H1 (cell line): ENCODE data around the gene OCEL1. TPM values are rescaled to one million over a fixed set of nuclear protein-coding genes. Genes with fewer than 3 reads are reported as not detected.

Source experiments
- ASH2L ChIP-seq: fragments of 200-600, 300-600 bp; sonication (generic); IDR thresholded peaks from one replicate; pipeline ENCODE4 v1.7.1; 2017; ENCODE audit warnings: low read length
- BRCA1 ChIP-seq: IDR thresholded peaks from 2 replicates; pipeline ENCODE4 v1.6.1; 2012; ENCODE audit warnings: low read depth, low read length, improper control_type of control experiment
- CBX8 ChIP-seq: fragments of 300-800, 300-1000 bp; sonication (generic); IDR thresholded peaks from 2 replicates; pipeline ENCODE4 v1.7.1; 2016; ENCODE audit warnings: low read depth, low read length, borderline replicate concordance
- CHD2 ChIP-seq: IDR thresholded peaks from 2 replicates; pipeline ENCODE4 v1.6.1; 2012; ENCODE audit warnings: low read length, improper control_type of control experiment
- EZH2 ChIP-seq: fragments of 200-600 bp; sonication (generic); IDR thresholded peaks from 2 replicates; pipeline ENCODE4 v1.7.1; 2012; ENCODE audit warnings: low read depth, mild to moderate bottlenecking, moderate library complexity, low read length, inconsistent platforms; ENCODE audit not compliant: severe bottlenecking
- GABPA ChIP-seq: IDR thresholded peaks from 2 replicates; pipeline ENCODE4 v1.6.1; 2011; ENCODE audit warnings: mild to moderate bottlenecking, low read length, moderate library complexity, borderline replicate concordance; ENCODE audit not compliant: insufficient read depth
- GTF2F1 ChIP-seq: IDR thresholded peaks from 2 replicates; pipeline ENCODE4 v1.6.1; 2012; ENCODE audit warnings: low read depth, low read length, improper control_type of control experiment, borderline replicate concordance
- KDM1A ChIP-seq: fragments of 200-600, 300-600 bp; sonication (generic); IDR thresholded peaks from 2 replicates; pipeline ENCODE4 v1.7.1; 2016; ENCODE audit warnings: mild to moderate bottlenecking, low read length, borderline replicate concordance
- KDM4A ChIP-seq: IDR thresholded peaks from one replicate; pipeline ENCODE4 v1.7.1; 2012; ENCODE audit warnings: low read depth, mild to moderate bottlenecking, moderate library complexity, low read length, inconsistent platforms; ENCODE audit not compliant: severe bottlenecking
- KDM5A ChIP-seq: fragments of 200-600 bp; IDR thresholded peaks from 2 replicates; pipeline ENCODE4 v1.7.1; 2012; ENCODE audit warnings: mild to moderate bottlenecking, low read length, inconsistent platforms, mixed read lengths
- RXRA ChIP-seq: IDR thresholded peaks from 2 replicates; pipeline ENCODE4 v1.6.1; 2011; ENCODE audit warnings: low read depth, mild to moderate bottlenecking, low read length, moderate library complexity; ENCODE audit not compliant: insufficient read depth
- SIRT6 ChIP-seq: IDR thresholded peaks from one replicate; pipeline ENCODE4 v1.7.1; 2012; ENCODE audit warnings: low read length, inconsistent platforms
- SP2 ChIP-seq: IDR thresholded peaks from 2 replicates; pipeline ENCODE4 v1.6.1; 2012; ENCODE audit warnings: mild to moderate bottlenecking, low read length, inconsistent platforms
- SUZ12 ChIP-seq: fragments of 200-600 bp; sonication (generic); IDR thresholded peaks from 2 replicates; pipeline ENCODE4 v1.6.1; 2012; ENCODE audit warnings: mild to moderate bottlenecking, inconsistent platforms, low read length, moderate library complexity, mixed read lengths
- TBP ChIP-seq: IDR thresholded peaks from 2 replicates; pipeline ENCODE4 v1.6.1; 2011; ENCODE audit warnings: low read depth, low read length, improper control_type of control experiment
- TEAD4 ChIP-seq: IDR thresholded peaks from 2 replicates; pipeline ENCODE4 v1.6.1; 2012; ENCODE audit warnings: low read depth, low read length, inconsistent platforms, mixed read lengths
- YY1 ChIP-seq: IDR thresholded peaks from 2 replicates; pipeline ENCODE4 v1.6.1; 2011; ENCODE audit warnings: low read depth, mild to moderate bottlenecking, low read length
- ZNF274 ChIP-seq: IDR thresholded peaks from 2 replicates; pipeline ENCODE4 v1.7.0; 2012; ENCODE audit warnings: low read length, borderline replicate concordance; ENCODE audit errors: extremely low read depth
- polyA plus RNA-seq, 7 experiments: library from polyadenylated mRNA; depleted of rRNA in 3 of 7; stranded (reverse) in 5 of 7; unstranded in 2 of 7; fragments of >200 nt in 5 of 7; fragments of 200-250 nt in 2 of 7; gene quantifications; 1 replicate in 5 of 7; 2 replicates in 1 of 7; 4 replicates in 1 of 7; pipeline versions ENCODE4 v1.2.1 to v1.2.3, GENCODE V29; 2011 to 2013; ENCODE audit warnings: missing spikeins in 2 of 7, mixed read lengths in 2 of 7
- total RNA-seq: library from RNA; stranded (reverse); fragmentation: NEBNext Ultra II Directional; extraction: Animal tissue kit (Norgen Biotek cat#: 25700); gene quantifications from 2 replicates; pipeline ENCODE4 v1.2.1, GENCODE V29; 2021
- TF ChIP-seq, protein P1 (sequence below), 3 experiments: IDR thresholded peaks; 1 replicate in 2 of 3; 2 replicates in 1 of 3; pipeline versions ENCODE4 v1.5.1 to v1.6.1; 2011; ENCODE audit warnings: low read length in 3 of 3, mild to moderate bottlenecking in 3 of 3, inconsistent platforms in 2 of 3, low read depth in 1 of 3, moderate library complexity in 1 of 3; ENCODE audit not compliant: insufficient read depth in 1 of 3; ENCODE audit errors: control extremely low read depth in 1 of 3
- TF ChIP-seq, protein P2 (sequence below): IDR thresholded peaks from 2 replicates; pipeline ENCODE4 v1.6.1; 2012; ENCODE audit warnings: inconsistent platforms
- TF ChIP-seq, protein P3 (sequence below): IDR thresholded peaks from 2 replicates; pipeline ENCODE4 v1.6.1; 2011; ENCODE audit warnings: low read depth, mild to moderate bottlenecking, low read length; ENCODE audit not compliant: insufficient read depth

OCEL1 gene
- total and polyA plus RNA-seq, 2 of the 8 experiments (the other 6 are each of a cell fraction or from before 2014, with no cell fraction given) = 13.3 to 32.6 TPM

GRCh38 chr19:17266975-17267788, 41.2 kb downstream of the OCEL1 start, which contains the start of gene BABAM1 (continued):
- TF ChIP-seq, protein P1, sequence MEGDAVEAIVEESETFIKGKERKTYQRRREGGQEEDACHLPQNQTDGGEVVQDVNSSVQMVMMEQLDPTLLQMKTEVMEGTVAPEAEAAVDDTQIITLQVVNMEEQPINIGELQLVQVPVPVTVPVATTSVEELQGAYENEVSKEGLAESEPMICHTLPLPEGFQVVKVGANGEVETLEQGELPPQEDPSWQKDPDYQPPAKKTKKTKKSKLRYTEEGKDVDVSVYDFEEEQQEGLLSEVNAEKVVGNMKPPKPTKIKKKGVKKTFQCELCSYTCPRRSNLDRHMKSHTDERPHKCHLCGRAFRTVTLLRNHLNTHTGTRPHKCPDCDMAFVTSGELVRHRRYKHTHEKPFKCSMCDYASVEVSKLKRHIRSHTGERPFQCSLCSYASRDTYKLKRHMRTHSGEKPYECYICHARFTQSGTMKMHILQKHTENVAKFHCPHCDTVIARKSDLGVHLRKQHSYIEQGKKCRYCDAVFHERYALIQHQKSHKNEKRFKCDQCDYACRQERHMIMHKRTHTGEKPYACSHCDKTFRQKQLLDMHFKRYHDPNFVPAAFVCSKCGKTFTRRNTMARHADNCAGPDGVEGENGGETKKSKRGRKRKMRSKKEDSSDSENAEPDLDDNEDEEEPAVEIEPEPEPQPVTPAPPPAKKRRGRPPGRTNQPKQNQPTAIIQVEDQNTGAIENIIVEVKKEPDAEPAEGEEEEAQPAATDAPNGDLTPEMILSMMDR (IDR thresholded peaks at IDR 0.05; ENCODE audit: control extremely low read depth in 1 of 3, insufficient read depth in 1 of 3, low read depth in 1 of 3, low read length in 3 of 3) = no peak
- peak; percentile 88 for TF ChIP-seq CHD2
- TF ChIP-seq GTF2F1 = no peak
- no peak for TF ChIP-seq ZNF274
- peak; percentile 97 for TF ChIP-seq YY1
- no peak for TF ChIP-seq SUZ12
- TF ChIP-seq KDM1A = no peak
- TF ChIP-seq EZH2 = no peak
- peak; percentile 98 for TF ChIP-seq KDM5A
- no peak for TF ChIP-seq KDM4A
- TF ChIP-seq, protein P2, sequence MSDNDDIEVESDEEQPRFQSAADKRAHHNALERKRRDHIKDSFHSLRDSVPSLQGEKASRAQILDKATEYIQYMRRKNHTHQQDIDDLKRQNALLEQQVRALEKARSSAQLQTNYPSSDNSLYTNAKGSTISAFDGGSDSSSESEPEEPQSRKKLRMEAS = no peak
- peak; percentile 88 for TF ChIP-seq TBP
- peak; percentile 42 for TF ChIP-seq ASH2L
- peak; percentile 44; the same call in 1 of the 2 replicates for TF ChIP-seq SP2
- TF ChIP-seq BRCA1 = no peak
- TF ChIP-seq, protein P3, sequence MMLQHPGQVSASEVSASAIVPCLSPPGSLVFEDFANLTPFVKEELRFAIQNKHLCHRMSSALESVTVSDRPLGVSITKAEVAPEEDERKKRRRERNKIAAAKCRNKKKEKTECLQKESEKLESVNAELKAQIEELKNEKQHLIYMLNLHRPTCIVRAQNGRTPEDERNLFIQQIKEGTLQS = no peak
- TF ChIP-seq RXRA = no peak
- TF ChIP-seq CBX8 = no peak
- no peak for TF ChIP-seq TEAD4
- TF ChIP-seq SIRT6 = no peak
- peak; percentile 91 for TF ChIP-seq GABPA
